HepG2 (cell line): Measurements from ENCODE around the gene MAP2K5. TPM values are rescaled to one million over a fixed set of nuclear protein-coding genes. Genes with fewer than 3 reads are reported as not detected.

Source experiments
- ATAC-seq: fragments of 200-7000 bp; cut with Tn5 transposase; 3 replicates; pipeline ENCODE4 v1.9.1; 2020; ENCODE audit warnings: mild to moderate bottlenecking, moderate library complexity
- BruUV-seq: library from RNA; stranded (reverse); fragments of 400-500 nt; replicated peaks from 2 replicates; lab custom pipeline; 2021; lab: Mats Ljungman, UMichigan
- CTCF ChIA-PET: fragments of 300-600 bp; formaldehyde crosslinking; extraction: SDS; loops from one replicate; lab custom pipeline; 2021; ENCODE audit warnings: low total read pairs, inconsistent platforms, low intra/inter-chr PET ratio; lab: Yijun Ruan, JAX
- POLR2A ChIA-PET: fragments of 350-600 bp; sonication (Branson Sonifier 250); formaldehyde crosslinking; loops from one replicate; lab custom pipeline; 2020; ENCODE audit warnings: antibody characterized with exemption, inconsistent platforms; lab: Yijun Ruan, JAX
- DNase-seq: peaks from one replicate; pipeline ENCODE4 v3.0.0-alpha.2; 2015; ENCODE audit warnings: low spot score
- FAIRE-seq: peaks from 3 replicates; lab custom pipeline; 2011; peaks lifted over from hg19 to GRCh38; lab: Jason Lieb, UNC
- H2AFZ ChIP-seq: one replicate; pipeline ENCODE4 v1.6.1; 2011; ENCODE audit warnings: low read length, inconsistent platforms
- H3K27ac ChIP-seq: fragments of 300-600 bp; 3 replicates; pipeline ENCODE4 v1.8.0; 2011; ENCODE audit warnings: mixed run types, mild to moderate bottlenecking, mixed read lengths, low read length, inconsistent platforms; ENCODE audit not compliant: insufficient read depth; ENCODE audit errors: extremely low read length
- H3K27me3 ChIP-seq, 2 experiments: fragments of 200-600 bp in 1 of 2; 2 replicates in 1 of 2; 3 replicates in 1 of 2; pipeline versions ENCODE4 v1.6.0 to v1.8.0; 2011; ENCODE audit warnings: low read length in 2 of 2, mild to moderate bottlenecking in 2 of 2, moderate library complexity in 2 of 2, inconsistent platforms in 1 of 2; ENCODE audit not compliant: insufficient read depth in 2 of 2, control insufficient read depth in 1 of 2
- H3K36me3 ChIP-seq, 2 experiments: fragments of 200-600 bp in 1 of 2; replicated peaks in 1 of 2; 2 replicates in 1 of 2; 3 replicates in 1 of 2; pipeline versions ENCODE4 v1.5.1 to v1.8.0; 2011; ENCODE audit warnings: low read length in 2 of 2, inconsistent platforms in 1 of 2; ENCODE audit not compliant: insufficient read depth in 2 of 2, control insufficient read depth in 1 of 2
- H3K4me1 ChIP-seq: 2 replicates; pipeline ENCODE4 v1.5.1; 2012; ENCODE audit warnings: low read length, inconsistent platforms; ENCODE audit not compliant: insufficient read depth
- H3K4me2 ChIP-seq: 2 replicates; pipeline ENCODE4 v1.6.0; 2011; ENCODE audit warnings: low read depth, low read length, inconsistent platforms
- H3K4me3 ChIP-seq, 3 experiments: fragments of 200-600 bp in 1 of 3; sonication (generic), shearing (Covaris generic) in 1 of 3; replicated peaks in 1 of 3; 2 replicates each; pipeline ENCODE4 v1.5.1; 2011 to 2016; ENCODE audit warnings: low read length in 3 of 3, inconsistent platforms in 2 of 3, low read depth in 2 of 3, mild to moderate bottlenecking in 2 of 3, control low read depth in 1 of 3, mixed read lengths in 1 of 3; ENCODE audit not compliant: insufficient read depth in 1 of 3
- H3K79me2 ChIP-seq: one replicate; pipeline ENCODE4 v1.6.1; 2011; ENCODE audit warnings: low read length, inconsistent platforms; ENCODE audit not compliant: insufficient read depth
- H3K9ac ChIP-seq: 2 replicates; pipeline ENCODE4 v1.6.0; 2011; ENCODE audit warnings: mild to moderate bottlenecking, low read depth, low read length, inconsistent platforms; ENCODE audit not compliant: insufficient read depth
- H3K9me3 ChIP-seq: 2 replicates; pipeline ENCODE4 v1.5.1; 2012; ENCODE audit warnings: mild to moderate bottlenecking, low read length
- H4K20me1 ChIP-seq: 2 replicates; pipeline ENCODE4 v1.6.0; 2011; ENCODE audit warnings: inconsistent platforms, mild to moderate bottlenecking, low read length, moderate library complexity; ENCODE audit not compliant: insufficient read depth
- CSRNP2 ChIP-seq: sonication (generic); formaldehyde crosslinking; conservative IDR thresholded peaks from 2 replicates; pipeline ENCODE4 v1.8.0; 2022; ENCODE audit warnings: low read depth, missing genetic modification reagents
- DBP ChIP-seq: sonication (generic); formaldehyde crosslinking; IDR thresholded peaks from 2 replicates; pipeline ENCODE4 v1.4.0; 2020; ENCODE audit warnings: missing genetic modification reagents; ENCODE audit errors: not compliant biosample characterization
- MATR3 ChIP-seq: sonication (generic); formaldehyde crosslinking; IDR thresholded peaks from 2 replicates; pipeline ENCODE4 v1.4.0; 2020; ENCODE audit warnings: missing genetic modification reagents
- MIER2 ChIP-seq: IDR thresholded peaks from 2 replicates; pipeline ENCODE4 v1.6.1; 2016; ENCODE audit warnings: missing biosample characterization, missing genetic modification reagents
- PBX3 ChIP-seq: sonication (generic); formaldehyde crosslinking; IDR thresholded peaks from 2 replicates; pipeline ENCODE4 v1.8.1; 2023; ENCODE audit warnings: missing genetic modification reagents, inconsistent platforms, borderline replicate concordance
- SALL2 ChIP-seq: sonication (generic); formaldehyde crosslinking; IDR thresholded peaks from 2 replicates; pipeline ENCODE4 v1.8.1; 2023; ENCODE audit warnings: mild to moderate bottlenecking, missing genetic modification reagents, inconsistent platforms
- SAP130 ChIP-seq: IDR thresholded peaks from 2 replicates; pipeline ENCODE4 v1.6.1; 2016; ENCODE audit warnings: low read depth
- SATB2 ChIP-seq: sonication (generic); formaldehyde crosslinking; IDR thresholded peaks from 2 replicates; pipeline ENCODE4 v1.5.0; 2020; ENCODE audit warnings: missing genetic modification reagents
- SOX5 ChIP-seq: IDR thresholded peaks from 2 replicates; pipeline ENCODE4 v1.6.1; 2016; ENCODE audit warnings: borderline replicate concordance
- TFAP4 ChIP-seq: sonication (generic); IDR thresholded peaks from 2 replicates; pipeline ENCODE4 v1.6.1; 2016; ENCODE audit warnings: low read depth, borderline replicate concordance
- ZBTB21 ChIP-seq: sonication (generic); formaldehyde crosslinking; IDR thresholded peaks from 2 replicates; pipeline ENCODE4 v1.4.0; 2020; ENCODE audit warnings: missing genetic modification reagents
- WGBS: methylation state at CpG from one replicate; pipeline ENCODE4 v1.1.6; 2017; ENCODE audit warnings: low lambda C conversion rate; 5-methylcytosine and 5-hydroxymethylcytosine counted together
- in situ Hi-C: cut with HindIII; loops from 2 replicates; pipeline ENCODE4 v1.10.0; 2017; ENCODE audit warnings: low pct_unique_long_range_greater_than_20kb; ENCODE audit not compliant: extremely low pct_ligation_motif_present
- intact Hi-C: fragments of 100-400 bp; cut with micrococcal nuclease; formaldehyde crosslinking; loops from one replicate; pipeline ENCODE4 v1.10.0; 2022; ENCODE audit not compliant: unreplicated experiment
- polyA plus RNA-seq, 8 experiments: library from polyadenylated mRNA; depleted of rRNA in 3 of 8; stranded (reverse) in 7 of 8; unstranded in 1 of 8; fragments of >200 nt; fragmentation: Illumina TruSeq in 4 of 8; extraction: Trizol in 4 of 8; gene quantifications; 2 replicates each; pipeline versions ENCODE4 v1.2.1 to v1.2.3, GENCODE V29; 2011 to 2016; ENCODE audit warnings: low read depth in 4 of 8, missing spikeins in 1 of 8, mixed read lengths in 1 of 8; ENCODE audit not compliant: insufficient read depth in 1 of 8
- total RNA-seq, 5 experiments: library from RNA; depleted of rRNA; stranded (reverse); fragments of >200 nt; fragmentation: Illumina TruSeq; extraction: Trizol; gene quantifications; 2 replicates each; pipeline ENCODE4 v1.2.3, GENCODE V29; 2016; ENCODE audit warnings: low read depth in 1 of 5

Gene MAP2K5
- total and polyA plus RNA-seq, 2 of the 13 experiments (the other 11 are each of a cell fraction or from before 2014, with no cell fraction given): 4.0 to 4.3 TPM

- no TSS peak for BruUV-seq
Observed at GRCh38 chr15:67608638-67608959, 66.1 kb downstream of the MAP2K5 start.

GRCh38 chr15:67611370-67612369 is 69.2 kb downstream of the MAP2K5 start:
- H3K27ac ChIP-seq: peak overlapping the region; percentile 45
- no peaks in the 10 kb centered on the region for H3K27me3 ChIP-seq
- no peak overlapping the region for H2AFZ ChIP-seq
- H3K36me3 ChIP-seq: no peaks in the 10 kb centered on the region
- peak; percentile 78 for ATAC-seq
- no peaks in the 10 kb centered on the region for H3K9me3 ChIP-seq
- peak; percentile 79 for DNase-seq
- no peaks in the 10 kb centered on the region for H4K20me1 ChIP-seq
- intact Hi-C loops (no loop called here), in situ Hi-C loops (no loop called here)
- FAIRE-seq: peak; percentile 72
- H3K4me3 ChIP-seq: no peak overlapping the region
- ChIA-PET CTCF (no interaction called here), POLR2A (interaction anchor here (0.6 to 1.8 kb wide), 3 partner anchors 69 to 91 kb away, joined by 3 to 7 read pairs (median 4); partner anchors contain the start of genes C15orf61 and MAP2K5)
- H3K9ac ChIP-seq: no peak overlapping the region
- H3K4me2 ChIP-seq: peak overlapping the region; percentile 19
- 71% methylated on average over 6 of the region's 6 CpGs for whole genome bisulfite sequencing
- no peaks in the 10 kb centered on the region for H3K79me2 ChIP-seq
- H3K4me1 ChIP-seq: peaks cover 53% of the 10 kb centered on the region
- BruUV-seq: no TSS peak
- no peak for TF ChIP-seq SALL2 (CRISPR knock-in tag)
- peak; percentile 40; the same call in 1 of the 2 replicates for TF ChIP-seq SOX5
- TF ChIP-seq ZBTB21 (CRISPR knock-in tag): no peak
- peak; percentile 58; the same call in 1 of the 2 replicates for TF ChIP-seq TFAP4
- TF ChIP-seq MATR3: no peak
- TF ChIP-seq SATB2 (CRISPR knock-in tag): no peak
- TF ChIP-seq SAP130 (CRISPR knock-in tag): peak; percentile 62
- TF ChIP-seq CSRNP2 (CRISPR knock-in tag): no peak
- TF ChIP-seq MIER2 (CRISPR knock-in tag): no peak
- TF ChIP-seq DBP (CRISPR knock-in tag): no peak

More at GRCh38 chr15:67608638-67608959, 66.1 kb downstream of the MAP2K5 start:
- H3K36me3 ChIP-seq: no peaks in the 10 kb centered on the region
- no peak for FAIRE-seq
- no peak for TF ChIP-seq PBX3 (CRISPR knock-in tag)
- TF ChIP-seq, all 625 proteins: peak for 0
- Histone ChIP-seq H3K27me3 (no peaks in the 10 kb centered on the region), H3K9me3 (no peaks in the 10 kb centered on the region), H4K20me1 (no peaks in the 10 kb centered on the region), H3K27ac (no peak overlapping the region), H3K4me2 (no peak overlapping the region), H3K4me3 (no peak overlapping the region), H2AFZ (no peak overlapping the region), H3K4me1 (peaks cover 34% of the 10 kb centered on the region), H3K9ac (no peak overlapping the region), H3K79me2 (no peaks in the 10 kb centered on the region)
- in situ Hi-C loops (no loop called here), intact Hi-C loops (no loop called here)
- ChIA-PET CTCF (no interaction called here), POLR2A (no interaction called here)
- no peak for ATAC-seq
- WGBS: 88% methylated on average over 2 of the region's 2 CpGs
- DNase-seq: no peak
